GOT3 (cell line): ENCODE measurements around the gene POLR2E.

Experiments
- DNase-seq: peaks from one replicate; lab custom pipeline; 2025; ENCODE audit warnings: mixed read lengths; lab: John Stamatoyannopoulos, UW

POLR2E gene

GRCh38 chr19:1064661-1065605, 30.2 kb downstream of the POLR2E start:
- DNase-seq, result no peak

GRCh38 chr19:1063909-1064660, 31.1 kb downstream of the POLR2E start:
- DNase-seq, result no peak

DNA sequence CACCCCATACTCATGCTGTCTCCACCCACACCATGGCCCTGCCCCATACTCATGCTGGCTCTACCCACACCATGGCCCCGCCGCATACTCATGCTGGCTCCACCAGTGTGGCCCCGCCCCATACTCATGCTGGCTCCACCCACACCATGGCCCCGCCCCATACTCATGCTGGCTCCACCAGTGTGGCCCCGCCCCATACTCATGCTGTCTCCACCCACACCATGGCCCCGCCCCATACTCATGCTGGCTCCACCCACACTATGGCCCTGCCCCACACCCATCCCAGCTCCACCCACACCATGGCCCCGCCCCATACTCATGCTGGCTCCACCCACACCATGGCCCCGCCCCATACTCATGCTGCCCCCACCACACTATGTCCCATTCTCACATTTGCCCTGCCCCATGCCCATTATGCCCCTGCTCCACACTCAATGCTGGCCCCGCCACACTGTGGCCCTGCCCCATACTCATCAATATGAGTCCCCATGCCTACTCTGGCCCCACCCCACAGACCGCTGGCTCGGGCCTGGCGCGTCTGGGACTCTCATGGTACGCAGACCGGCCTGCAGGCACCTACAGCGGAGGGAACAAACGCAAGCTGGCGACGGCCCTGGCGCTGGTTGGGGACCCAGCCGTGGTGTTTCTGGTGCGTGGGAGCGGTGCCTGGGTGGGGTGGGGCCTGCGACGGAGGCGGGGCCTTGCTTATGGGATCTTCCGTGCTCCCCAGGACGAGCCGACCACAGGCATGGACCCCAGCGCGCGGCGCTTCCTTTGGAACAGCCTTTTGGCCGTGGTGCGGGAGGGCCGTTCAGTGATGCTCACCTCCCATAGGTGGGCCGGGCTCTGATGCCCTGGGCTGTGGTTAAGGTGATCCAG, 31.9 kb downstream of the POLR2E start:
- DNase-seq, result no peak

DNA sequence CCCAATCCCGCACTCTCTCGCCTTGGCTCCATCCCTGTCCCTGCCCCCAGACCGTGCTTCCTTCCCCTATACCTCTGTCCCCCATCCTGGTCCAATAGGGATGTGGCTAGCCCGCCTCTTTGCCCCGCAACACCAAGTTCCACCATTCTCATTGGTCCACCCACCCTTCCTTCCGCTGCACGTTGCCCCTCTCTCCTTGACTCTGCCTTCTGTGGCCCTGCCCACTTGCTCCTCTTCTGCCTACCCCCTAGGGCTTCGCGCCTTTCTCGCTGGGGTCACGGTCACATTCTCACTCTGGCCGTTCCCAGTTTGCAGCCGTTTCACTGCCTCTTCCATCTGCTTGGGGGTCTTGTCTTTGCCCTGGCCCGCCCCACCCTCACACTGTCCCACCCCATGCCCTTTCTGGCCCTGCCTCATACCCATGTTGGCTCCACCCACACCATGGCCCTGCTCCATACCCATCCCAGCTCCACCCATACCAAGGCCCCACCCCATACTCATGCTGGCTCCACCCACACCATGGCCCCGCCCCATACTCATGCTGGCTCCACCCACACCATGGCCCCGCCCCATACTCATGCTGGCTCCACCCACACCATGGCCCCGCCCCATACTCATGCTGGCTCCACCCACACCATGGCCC, 32.7 kb downstream of the POLR2E start:
- DNase-seq, result no peak

- DNase-seq, result no peak
Observed at GRCh38 chr19:1061987-1062386, 33.2 kb downstream of the POLR2E start.

DNA sequence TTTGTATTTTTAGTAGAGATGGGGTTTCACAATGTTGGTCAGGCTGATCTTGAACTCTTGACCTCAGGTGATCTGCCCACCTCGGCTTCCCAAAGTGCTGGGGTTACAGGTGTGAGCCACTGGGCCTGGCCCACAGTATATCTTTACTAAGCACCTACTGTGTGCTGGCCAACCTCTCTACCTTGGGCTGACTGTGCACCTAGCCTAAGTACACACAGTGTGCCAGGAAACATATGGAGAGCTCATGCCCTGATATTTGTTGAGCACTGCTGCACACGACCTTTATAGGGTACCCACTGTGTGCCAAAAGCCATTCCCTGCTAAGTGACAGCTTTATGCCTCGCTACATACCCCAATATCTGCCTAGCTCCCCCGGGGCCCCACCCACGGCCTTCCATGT, 34.5 kb downstream of the POLR2E start:
- no peak for DNase-seq

GRCh38 chr19:1058112-1058511, 37.1 kb downstream of the POLR2E start:
- no peak for DNase-seq

GRCh38 chr19:1057176-1057855, 37.9 kb downstream of the POLR2E start:
- DNase-seq, result no peak

- DNase-seq, result no peak
Observed at GRCh38 chr19:1055886-1056620, 39.1 kb downstream of the POLR2E start.

- DNase-seq, result no peak
Observed at GRCh38 chr19:1055028-1055425, 40.1 kb downstream of the POLR2E start.

GRCh38 chr19:1054102-1055027, 40.8 kb downstream of the POLR2E start:
- no peak for DNase-seq

- no peak for DNase-seq
Observed at GRCh38 chr19:1053176-1054101, 41.7 kb downstream of the POLR2E start.

DNA sequence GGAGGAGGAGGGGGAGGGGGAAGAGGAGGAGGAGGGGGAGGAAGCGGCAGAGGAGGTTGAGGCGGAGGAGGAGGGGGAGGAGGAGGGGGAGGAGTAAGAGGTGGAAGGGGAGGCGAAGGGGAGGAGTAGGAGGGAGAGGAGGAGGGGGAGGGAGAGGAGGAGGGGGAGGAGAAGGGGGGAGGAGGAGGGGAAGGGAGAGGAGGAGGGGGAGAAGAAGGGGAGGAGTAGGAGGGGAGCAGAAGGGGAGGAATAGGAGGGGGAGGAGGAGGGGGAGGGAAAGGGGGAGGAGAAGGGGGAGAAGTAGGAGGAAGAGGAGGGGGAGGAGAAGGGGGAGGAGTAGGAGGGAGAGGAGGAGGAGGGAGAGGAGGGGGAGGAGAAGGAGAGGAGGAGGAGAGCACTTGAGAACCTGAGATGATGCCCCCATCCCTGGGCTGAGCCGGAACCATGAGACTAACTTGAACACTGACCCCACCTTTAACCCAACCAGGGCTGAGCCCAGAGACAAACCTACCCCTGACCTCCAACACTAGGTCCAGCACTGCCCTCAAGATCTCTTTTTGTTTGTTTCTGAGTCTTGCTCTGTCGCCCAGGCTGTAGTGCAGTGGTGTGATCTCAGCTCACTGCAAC, 42.7 kb downstream of the POLR2E start:
- DNase-seq, result no peak

DNA sequence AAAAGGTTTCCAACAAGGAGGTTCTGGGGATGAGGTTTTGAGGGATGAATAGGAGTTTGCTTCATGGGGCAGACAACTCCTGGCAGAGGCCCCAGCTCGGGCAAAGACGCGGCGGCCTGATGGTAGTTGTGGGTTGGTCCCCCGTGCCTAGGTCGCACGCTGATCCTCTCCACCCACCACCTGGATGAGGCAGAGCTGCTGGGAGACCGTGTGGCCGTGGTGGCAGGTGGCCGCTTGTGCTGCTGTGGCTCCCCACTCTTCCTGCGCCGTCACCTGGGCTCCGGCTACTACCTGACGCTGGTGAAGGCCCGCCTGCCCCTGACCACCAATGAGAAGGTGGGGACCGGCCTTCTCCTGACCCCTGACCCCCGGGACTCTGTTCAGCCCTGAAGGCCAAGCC, 43.4 kb downstream of the POLR2E start:
- DNase-seq, result no peak

DNA sequence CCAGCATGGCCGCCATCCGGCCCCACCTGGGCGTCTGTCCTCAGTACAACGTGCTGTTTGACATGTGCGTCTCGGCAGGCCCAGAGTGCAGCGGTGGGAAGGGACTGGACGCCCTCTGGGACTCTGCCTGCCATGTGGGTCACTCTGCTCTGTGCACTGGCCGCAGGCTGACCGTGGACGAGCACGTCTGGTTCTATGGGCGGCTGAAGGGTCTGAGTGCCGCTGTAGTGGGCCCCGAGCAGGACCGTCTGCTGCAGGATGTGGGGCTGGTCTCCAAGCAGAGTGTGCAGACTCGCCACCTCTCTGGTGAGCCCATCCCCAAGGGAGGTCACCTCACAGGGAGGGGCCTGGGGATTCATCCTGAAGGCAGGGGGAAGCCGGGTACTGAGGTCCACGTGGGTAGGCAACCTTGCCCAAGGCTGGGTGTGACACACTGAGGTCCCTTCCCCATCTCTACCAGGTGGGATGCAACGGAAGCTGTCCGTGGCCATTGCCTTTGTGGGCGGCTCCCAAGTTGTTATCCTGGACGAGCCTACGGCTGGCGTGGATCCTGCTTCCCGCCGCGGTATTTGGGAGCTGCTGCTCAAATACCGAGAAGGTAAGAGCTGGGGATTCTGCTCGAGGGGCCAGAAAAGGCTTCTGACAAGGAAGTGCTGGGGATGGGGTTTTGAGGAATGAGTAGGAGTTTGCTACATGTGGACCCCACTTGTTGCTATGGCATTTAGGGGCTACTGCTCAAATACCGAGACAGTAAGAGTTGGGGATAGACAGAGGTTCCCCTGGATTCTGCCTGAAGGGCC, 44.0 kb downstream of the POLR2E start:
- DNase-seq, result no peak

GRCh38 chr19:1049800-1050199, 45.4 kb downstream of the POLR2E start:
- no peak for DNase-seq

DNA sequence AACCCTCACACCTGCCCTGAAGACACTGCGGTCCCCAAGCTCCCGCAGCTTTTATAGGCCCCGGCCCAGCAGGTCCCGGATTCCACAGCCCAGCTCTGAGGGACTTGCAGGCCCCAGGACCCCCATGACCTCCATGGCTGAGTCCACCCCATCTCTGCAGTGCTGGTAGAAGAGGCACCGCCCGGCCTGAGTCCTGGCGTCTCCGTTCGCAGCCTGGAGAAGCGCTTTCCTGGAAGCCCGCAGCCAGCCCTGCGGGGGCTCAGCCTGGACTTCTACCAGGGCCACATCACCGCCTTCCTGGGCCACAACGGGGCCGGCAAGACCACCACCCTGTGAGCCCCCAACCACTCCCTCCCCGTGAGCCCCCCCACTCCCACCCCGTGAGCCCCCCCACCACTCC, 46.1 kb downstream of the POLR2E start:
- no peak for DNase-seq
